ENCODE results near the gene CMIP.

- TF ChIP-seq YY1 (IDR thresholded peaks at IDR 0.05; ENCODE audit: insufficient read depth, insufficient read length) (no peak), ZNF274 (IDR thresholded peaks at IDR 0.05; ENCODE audit: low read depth, low read length) (no peak)
Measured at GRCh38 chr16:81744385-81744784, 299.8 kb downstream of the CMIP start.

Measured in NT2/D1 (cell line).